GM18517 (cell line): ENCODE measurements around the gene C12orf42.

ENCODE experiments used
- ATAC-seq: cut with Tn5 transposase; IDR thresholded peaks from one replicate; pipeline ENCODE4 v1.9.1; 2021; ENCODE audit warnings: mild to moderate bottlenecking, moderate library complexity; ENCODE audit not compliant: unreplicated experiment

Gene C12orf42

GRCh38 chr12:103278329-103278728 is 217.4 kb downstream of the C12orf42 start:
- no peak for ATAC-seq

GRCh38 chr12:103273645-103274044 is 222.1 kb downstream of the C12orf42 start:
- ATAC-seq: no peak

GRCh38 chr12:103272949-103273348 is 222.8 kb downstream of the C12orf42 start:
- ATAC-seq: no peak

GRCh38 chr12:103269946-103270345 is 225.8 kb downstream of the C12orf42 start:
- no peak for ATAC-seq

- no peak for ATAC-seq
Observed at GRCh38 chr12:103268831-103269514, 226.8 kb downstream of the C12orf42 start.

- ATAC-seq: no peak
Observed at GRCh38 chr12:103257763-103258162, 238.0 kb downstream of the C12orf42 start.
